Fibroblast of lung (primary cell): ENCODE data around the gene MBD5. TPM values are rescaled to one million over a fixed set of nuclear protein-coding genes. Genes with fewer than 3 reads are reported as not detected.
"Not testable (repeated sequence)": the region's sequence is repeated elsewhere in the genome, so short reads cannot be mapped to it uniquely, and the experiment has no call there.

Source experiments
- DNase-seq, 2 donors: peaks; one replicate each; pipeline versions ENCODE4 v3.0.0 to v3.0.0-alpha.2; 2010; ENCODE audit warnings: low read depth in 2 of 2
- H2AFZ ChIP-seq: 2 replicates; pipeline ENCODE4 v1.5.1; 2012; ENCODE audit warnings: low read length, control low read depth, inconsistent platforms
- H3K27ac ChIP-seq: 2 replicates; pipeline ENCODE4 v1.5.1; 2011; ENCODE audit warnings: low read length, control low read depth; ENCODE audit not compliant: insufficient read depth
- H3K27me3 ChIP-seq: 2 replicates; pipeline ENCODE4 v1.5.1; 2011; ENCODE audit warnings: mild to moderate bottlenecking, low read length; ENCODE audit not compliant: control insufficient read depth, insufficient read depth
- H3K36me3 ChIP-seq: 2 replicates; pipeline ENCODE4 v1.5.1; 2011; ENCODE audit warnings: low read length; ENCODE audit not compliant: control insufficient read depth, insufficient read depth
- H3K4me1 ChIP-seq: 2 replicates; pipeline ENCODE4 v1.5.1; 2011; ENCODE audit warnings: low read length; ENCODE audit not compliant: control insufficient read depth, insufficient read depth; ENCODE audit errors: extremely low read depth
- H3K4me2 ChIP-seq: 2 replicates; pipeline ENCODE4 v1.5.1; 2011; ENCODE audit warnings: low read length, control low read depth; ENCODE audit not compliant: insufficient read depth; ENCODE audit errors: extremely low read depth
- H3K4me3 ChIP-seq, 4 experiments: fragments of 200-600 bp in 1 of 4; sonication (generic) in 1 of 4; replicated peaks in 1 of 4; 2 replicates each; pipeline ENCODE4 v1.5.1; 2011 to 2016; ENCODE audit warnings: low read length in 4 of 4, low read depth in 3 of 4, mild to moderate bottlenecking in 3 of 4, control low read depth in 2 of 4, inconsistent platforms in 1 of 4, mixed read lengths in 1 of 4; ENCODE audit not compliant: insufficient read depth in 1 of 4; ENCODE audit errors: control extremely low read depth in 1 of 4
- H3K79me2 ChIP-seq: 2 replicates; pipeline ENCODE4 v1.5.1; 2012; ENCODE audit warnings: mild to moderate bottlenecking, low read length, inconsistent platforms; ENCODE audit not compliant: control insufficient read depth, insufficient read depth
- H3K9ac ChIP-seq: 2 replicates; pipeline ENCODE4 v1.5.1; 2011; ENCODE audit warnings: mild to moderate bottlenecking, low read length, control low read depth; ENCODE audit not compliant: insufficient read depth
- H3K9me3 ChIP-seq: 2 replicates; pipeline ENCODE4 v1.5.1; 2012; ENCODE audit warnings: low read depth, low read length; ENCODE audit not compliant: control insufficient read depth, insufficient read depth
- H4K20me1 ChIP-seq: 2 replicates; pipeline ENCODE4 v1.5.1; 2011; ENCODE audit warnings: low read length; ENCODE audit not compliant: control insufficient read depth, insufficient read depth; ENCODE audit errors: extremely low read depth
- EZH2 ChIP-seq: IDR thresholded peaks from 2 replicates; pipeline ENCODE4 v1.5.1; 2012; ENCODE audit warnings: low read length, control low read depth, mild to moderate bottlenecking; ENCODE audit errors: missing control alignments
- polyA plus RNA-seq, 2 donors: library from polyadenylated mRNA; depleted of rRNA in 1 of 2; stranded (reverse) in 1 of 2; unstranded in 1 of 2; fragments of >200 nt; gene quantifications; 2 replicates each; pipeline ENCODE4 v1.2.1, GENCODE V29; 2011 to 2012; ENCODE audit warnings: missing spikeins in 1 of 2
- total RNA-seq: library from RNA; depleted of rRNA; stranded (reverse); fragments of >200 nt; gene quantifications from 2 replicates; pipeline ENCODE4 v1.2.1, GENCODE V29; 2014
- TF ChIP-seq, protein P1 (sequence below), 2 donors: IDR thresholded peaks in 1 of 2; conservative IDR thresholded peaks in 1 of 2; 1 replicate in 1 of 2; 2 replicates in 1 of 2; pipeline ENCODE4 v1.5.1; 2011 to 2012; ENCODE audit warnings: low read length in 2 of 2, control low read depth in 1 of 2, inconsistent platforms in 1 of 2, low read depth in 1 of 2, mild to moderate bottlenecking in 1 of 2

The MBD5 gene
- total and polyA plus RNA-seq, 2 donors (not counting 1 experiment from before 2014, with no cell fraction given) = 26.1 to 32.4 TPM

DNA sequence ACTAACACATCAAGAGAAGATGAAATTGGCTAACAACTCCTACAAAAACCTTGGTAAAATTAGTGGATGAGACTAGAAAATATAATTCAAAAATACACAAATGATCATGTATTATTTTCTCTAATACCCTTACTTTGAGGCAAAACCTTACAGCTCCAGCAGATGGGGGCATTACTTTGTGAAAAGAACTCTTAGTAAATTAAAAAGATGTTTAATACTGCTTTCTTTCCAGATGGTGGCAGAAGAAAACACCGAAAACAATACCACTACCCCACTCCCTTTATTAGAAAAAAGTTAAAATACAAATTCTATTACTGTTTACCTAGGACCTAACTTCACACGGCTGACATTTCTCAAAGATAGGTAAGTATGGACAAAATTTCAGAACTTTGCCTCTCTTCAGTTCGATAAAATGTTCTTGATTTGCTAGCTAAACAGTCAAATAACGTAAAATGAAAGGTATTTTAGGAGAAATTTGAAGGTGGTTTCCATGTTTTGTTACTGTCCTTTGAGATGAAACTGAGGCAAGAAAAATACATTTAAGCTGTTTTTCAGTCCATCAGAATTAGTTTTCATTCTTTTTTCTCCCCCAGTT, 31.0 kb upstream of the MBD5 start:
- Histone ChIP-seq H2AFZ (no peak overlapping the region), H3K4me3 (no peak overlapping the region), H3K9ac (no peak overlapping the region), H3K36me3 (no peaks in the 10 kb centered on the region), H3K79me2 (peaks cover 3% of the 10 kb centered on the region), H3K27ac (no peak overlapping the region), H3K4me1 (no peaks in the 10 kb centered on the region), H3K27me3 (no peaks in the 10 kb centered on the region), H4K20me1 (no peaks in the 10 kb centered on the region), H3K9me3 (no peaks in the 10 kb centered on the region), H3K4me2 (no peak overlapping the region)
- TF ChIP-seq EZH2 = no peak
- TF ChIP-seq, protein P1, sequence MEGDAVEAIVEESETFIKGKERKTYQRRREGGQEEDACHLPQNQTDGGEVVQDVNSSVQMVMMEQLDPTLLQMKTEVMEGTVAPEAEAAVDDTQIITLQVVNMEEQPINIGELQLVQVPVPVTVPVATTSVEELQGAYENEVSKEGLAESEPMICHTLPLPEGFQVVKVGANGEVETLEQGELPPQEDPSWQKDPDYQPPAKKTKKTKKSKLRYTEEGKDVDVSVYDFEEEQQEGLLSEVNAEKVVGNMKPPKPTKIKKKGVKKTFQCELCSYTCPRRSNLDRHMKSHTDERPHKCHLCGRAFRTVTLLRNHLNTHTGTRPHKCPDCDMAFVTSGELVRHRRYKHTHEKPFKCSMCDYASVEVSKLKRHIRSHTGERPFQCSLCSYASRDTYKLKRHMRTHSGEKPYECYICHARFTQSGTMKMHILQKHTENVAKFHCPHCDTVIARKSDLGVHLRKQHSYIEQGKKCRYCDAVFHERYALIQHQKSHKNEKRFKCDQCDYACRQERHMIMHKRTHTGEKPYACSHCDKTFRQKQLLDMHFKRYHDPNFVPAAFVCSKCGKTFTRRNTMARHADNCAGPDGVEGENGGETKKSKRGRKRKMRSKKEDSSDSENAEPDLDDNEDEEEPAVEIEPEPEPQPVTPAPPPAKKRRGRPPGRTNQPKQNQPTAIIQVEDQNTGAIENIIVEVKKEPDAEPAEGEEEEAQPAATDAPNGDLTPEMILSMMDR (conservative IDR thresholded peaks at IDR 0.05 in 1 of 2, IDR thresholded peaks at IDR 0.05 in 1 of 2; ENCODE audit: low read depth in 1 of 2, low read length in 2 of 2) = peak; percentile 67 to 69
- DNase-seq = peak; percentile 37 to 80

DNA sequence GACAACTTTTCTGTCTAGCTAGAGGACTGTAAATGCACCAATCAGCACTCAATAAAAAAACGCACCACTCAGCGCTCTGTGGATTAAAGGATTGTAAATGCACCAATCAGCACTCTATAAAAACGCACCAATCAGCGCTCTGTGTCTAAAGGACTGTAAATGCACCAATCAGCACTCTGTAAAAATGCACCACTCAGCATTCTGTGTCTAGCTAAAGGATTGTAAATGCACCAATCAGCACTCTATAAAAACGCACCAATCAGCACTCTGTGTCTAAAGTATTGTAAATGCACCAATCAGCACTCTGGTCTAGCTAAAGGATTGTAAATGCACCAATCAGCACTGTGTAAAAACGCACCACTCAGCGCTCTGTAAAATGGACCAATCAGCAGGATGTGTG, 25.9 kb upstream of the MBD5 start:
- not testable (repeated sequence) for H3K4me2 ChIP-seq, H3K27ac ChIP-seq, H3K4me3 ChIP-seq, H3K9ac ChIP-seq, H3K27me3 ChIP-seq, H4K20me1 ChIP-seq, H3K9me3 ChIP-seq, H2AFZ ChIP-seq, H3K79me2 ChIP-seq, H3K36me3 ChIP-seq, DNase-seq, H3K4me1 ChIP-seq

DNA sequence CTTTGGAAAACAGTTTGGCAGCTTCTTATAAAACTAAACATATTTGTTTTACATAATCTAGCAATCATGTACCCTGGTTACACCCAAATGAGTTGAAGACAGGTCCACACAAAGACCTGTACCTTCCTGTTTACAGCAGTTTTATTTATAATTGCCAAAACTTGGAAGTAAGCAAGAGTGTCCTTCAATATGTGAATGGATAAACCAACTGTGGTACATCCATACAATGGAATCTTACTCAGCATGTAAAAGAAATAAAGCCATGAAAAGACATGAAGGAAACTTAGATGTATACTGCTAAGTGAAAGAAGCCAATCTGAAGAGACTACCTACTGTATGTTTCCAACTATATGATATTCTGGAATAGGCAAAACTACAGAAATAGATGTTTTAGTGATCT, 24.1 kb upstream of the MBD5 start:
- no peaks in the 10 kb centered on the region for H3K36me3 ChIP-seq
- no peak for TF ChIP-seq EZH2
- TF ChIP-seq, protein P1 (conservative IDR thresholded peaks at IDR 0.05 in 1 of 2, IDR thresholded peaks at IDR 0.05 in 1 of 2; ENCODE audit: low read depth in 1 of 2, low read length in 2 of 2) = no peak
- peaks cover 5% of the 10 kb centered on the region for H3K79me2 ChIP-seq
- no peaks in the 10 kb centered on the region for H3K9me3 ChIP-seq
- H3K27ac ChIP-seq = no peak overlapping the region
- H3K27me3 ChIP-seq = no peaks in the 10 kb centered on the region
- DNase-seq = no peak
- H3K9ac ChIP-seq = no peak overlapping the region
- H2AFZ ChIP-seq = no peak overlapping the region
- H3K4me1 ChIP-seq = no peaks in the 10 kb centered on the region
- H3K4me3 ChIP-seq = no peak overlapping the region
- H3K4me2 ChIP-seq = no peak overlapping the region
- no peaks in the 10 kb centered on the region for H4K20me1 ChIP-seq
